Stomach (tissue), 9 donors: ENCODE results near the gene USB1. TPM values are rescaled to one million over a fixed set of nuclear protein-coding genes. Genes with fewer than 3 reads are reported as not detected.

Source experiments
- DNase-seq, 2 donors: peaks; one replicate each; pipeline versions ENCODE4 v3.0.0 to v3.0.0-alpha.2; 2013 to 2019
- H3K27ac ChIP-seq, 5 donors: fragments of 200-600 bp in 4 of 5; sonication (generic) in 4 of 5; one replicate each; pipeline ENCODE4 v1.5.1; 2013 to 2019; ENCODE audit warnings: mild to moderate bottlenecking in 1 of 5, moderate library complexity in 1 of 5
- H3K27me3 ChIP-seq, 3 donors: fragments of 200-600 bp; sonication (generic); one replicate each; pipeline ENCODE4 v1.5.1; 2017 to 2019; ENCODE audit warnings: mixed run types in 1 of 3
- H3K36me3 ChIP-seq, 4 donors: fragments of 200-600 bp; sonication (generic); 1 replicate in 3 of 4; 2 replicates in 1 of 4; pipeline ENCODE4 v1.5.1; 2016 to 2019
- H3K4me1 ChIP-seq, 4 donors: fragments of 200-600 bp; sonication (generic); one replicate each; pipeline ENCODE4 v1.5.1; 2016 to 2019
- H3K4me3 ChIP-seq, 4 donors: fragments of 200-600 bp; sonication (generic) in 3 of 4; one replicate each; pipeline ENCODE4 v1.5.1; 2016 to 2019; ENCODE audit warnings: mild to moderate bottlenecking in 1 of 4
- H3K9me3 ChIP-seq, 4 donors: fragments of 200-600 bp; sonication (generic); one replicate each; pipeline ENCODE4 v1.5.1; 2016 to 2019
- CTCF ChIP-seq, 7 experiments: fragments of 450-650 bp in 4 of 7; fragments of 200-600 bp in 3 of 7; sonication (generic) in 3 of 7; IDR thresholded peaks; one replicate each; pipeline ENCODE4 v1.5.1; 2016 to 2019; ENCODE audit warnings: antibody characterized with exemption in 7 of 7, control low read depth in 2 of 7, mild to moderate bottlenecking in 1 of 7
- EP300 ChIP-seq: sonication (generic); formaldehyde crosslinking; IDR thresholded peaks from one replicate; pipeline ENCODE4 v1.6.1; 2017; ENCODE audit warnings: antibody characterized with exemption
- POLR2A ChIP-seq, 4 donors: fragments of 450-650 bp; IDR thresholded peaks; one replicate each; pipeline ENCODE4 v1.6.1; 2016; ENCODE audit warnings: antibody characterized with exemption in 4 of 4, control low read depth in 2 of 4, mild to moderate bottlenecking in 1 of 4, moderate library complexity in 1 of 4
- POLR2AphosphoS5 ChIP-seq, 3 donors: sonication (generic); formaldehyde crosslinking; IDR thresholded peaks; one replicate each; pipeline ENCODE4 v1.6.1; 2016; ENCODE audit warnings: antibody characterized with exemption in 3 of 3
- WGBS, 5 donors: extraction: QIAGEN DNeasy Blood & Tissue Kit in 3 of 5; methylation state at CpG; one replicate each; pipeline versions ENCODE4 v1.1.5 to v1.1.7; 2013 to 2018; 5-methylcytosine and 5-hydroxymethylcytosine counted together
- intact Hi-C: fragments of 100-400 bp; cut with DNase I; formaldehyde crosslinking; loops from one replicate; pipeline ENCODE4 v1.15.1; 2023; ENCODE audit warnings: low total_unique reads
- polyA plus RNA-seq, 3 donors: library from polyadenylated mRNA; stranded (reverse); fragments of 200-250 nt; gene quantifications; one replicate each; pipeline ENCODE4 v1.2.3, GENCODE V29; 2013
- total RNA-seq, 5 donors: library from RNA; depleted of rRNA; stranded (reverse); fragments of >200 nt; gene quantifications; one replicate each; pipeline versions ENCODE4 v1.1.0 to v1.2.3, GENCODE V29; 2014 to 2016
- donor health status: healthy with polysubstance abuse.
- donor health status: Bipolar disorder and iron deficiency.
- donor health status: healthy.

USB1 gene
- total and polyA plus RNA-seq, 8 donors, result 4.1 to 54.0 (median 23.4) TPM

- no peak overlapping the region for H3K4me3 ChIP-seq
- no peak for TF ChIP-seq POLR2A (IDR thresholded peaks at IDR 0.05)
- no peaks in the 10 kb centered on the region for H3K9me3 ChIP-seq
- WGBS, 5 donors, result 64 to 76% (median 67%) methylated on average over 5 of the region's 5 CpGs
- H3K36me3 ChIP-seq, result no peaks in the 10 kb centered on the region
- DNase-seq, result no peak
- peaks cover 0 to 5% (median 0%) of the 10 kb centered on the region in 3 donors for H3K27me3 ChIP-seq
- no peaks in the 10 kb centered on the region for H3K4me1 ChIP-seq
- intact Hi-C loops, result no loop called here
- H3K27ac ChIP-seq, result no peak overlapping the region
Measured at GRCh38 chr16:58056580-58056979, 55.4 kb downstream of the USB1 start.

- intact Hi-C loops, result no loop called here
- H3K4me3 ChIP-seq, result no peak overlapping the region
- H3K27ac ChIP-seq, result no peak overlapping the region
- DNase-seq, result no peak
- WGBS, 5 donors, result 68 to 84% (median 76%) methylated on average over 5 of the region's 5 CpGs
- peaks cover 0 to 5% (median 0%) of the 10 kb centered on the region in 3 donors for H3K27me3 ChIP-seq
- no peaks in the 10 kb centered on the region for H3K4me1 ChIP-seq
- H3K36me3 ChIP-seq, result no peaks in the 10 kb centered on the region
- no peaks in the 10 kb centered on the region for H3K9me3 ChIP-seq
- TF ChIP-seq EP300, result no peak
- no peak for TF ChIP-seq POLR2A (IDR thresholded peaks at IDR 0.05)
- TF ChIP-seq POLR2AphosphoS5 (IDR thresholded peaks at IDR 0.05), result no peak
Measured at GRCh38 chr16:58057121-58057520, 55.9 kb downstream of the USB1 start.

- H3K4me1 ChIP-seq, result peaks cover 0 to 2% (median 0%) of the 10 kb centered on the region in 4 donors
- H3K4me3 ChIP-seq, result no peak overlapping the region
- H3K36me3 ChIP-seq, result no peaks in the 10 kb centered on the region
- H3K27ac ChIP-seq, result no peak overlapping the region
- H3K9me3 ChIP-seq, result no peaks in the 10 kb centered on the region
- TF ChIP-seq EP300, result no peak
- TF ChIP-seq POLR2A (IDR thresholded peaks at IDR 0.05), result no peak
- no peak for TF ChIP-seq CTCF (IDR thresholded peaks at IDR 0.05)
- TF ChIP-seq POLR2AphosphoS5 (IDR thresholded peaks at IDR 0.05), result no peak
- 70 to 83% (median 74%) methylated on average over 3 of the region's 3 CpGs for WGBS, 5 donors
- intact Hi-C loops, result no loop called here
- DNase-seq, result no peak
- peaks cover 0 to 5% (median 0%) of the 10 kb centered on the region in 3 donors for H3K27me3 ChIP-seq
Measured at GRCh38 chr16:58057784-58058183, 56.6 kb downstream of the USB1 start.

GRCh38 chr16:58062821-58063220 is 61.6 kb downstream of the USB1 start:
- intact Hi-C loops, result no loop called here

DNA sequence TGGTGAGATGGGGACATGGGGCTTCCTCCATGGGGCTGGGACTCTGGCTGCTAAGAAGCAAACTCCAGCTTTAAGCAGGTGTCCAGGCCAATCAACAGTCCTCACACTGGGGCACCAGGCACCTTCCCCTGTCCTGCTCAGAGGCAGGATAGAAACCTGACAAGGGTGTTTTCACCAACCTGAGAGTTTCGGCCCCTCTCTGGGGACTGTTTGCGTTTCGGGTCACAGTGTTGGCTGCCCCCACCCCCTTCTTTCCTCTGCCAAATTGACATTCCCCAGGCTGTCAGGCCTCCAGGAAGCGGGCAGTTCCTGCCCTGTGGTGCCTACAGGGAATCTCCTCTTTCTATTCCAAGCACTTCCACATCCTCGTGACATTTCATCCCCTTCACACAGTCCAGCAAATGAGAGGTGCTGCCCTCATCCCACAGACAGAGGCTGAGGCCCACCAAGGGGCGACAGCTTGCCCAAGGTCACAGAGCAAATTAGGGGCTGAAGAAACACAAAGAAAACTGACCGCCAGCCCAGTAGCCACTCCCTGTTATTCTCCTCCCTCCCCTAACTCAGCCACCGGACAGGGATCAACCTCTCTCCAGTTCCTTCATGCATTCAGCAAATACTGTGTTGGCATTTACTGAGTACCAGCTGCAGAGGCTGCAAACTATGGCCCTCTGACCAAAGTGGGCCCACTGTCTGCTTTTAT is 62.3 kb downstream of the USB1 start:
- intact Hi-C loops, result no loop called here

More at GRCh38 chr16:58062821-58063220, 61.6 kb downstream of the USB1 start:
- H3K27ac ChIP-seq, result no peak overlapping the region
- WGBS, 5 donors, result 77 to 86% (median 81%) methylated on average over 3 to 4 of the region's 4 CpGs
- TF ChIP-seq POLR2A (IDR thresholded peaks at IDR 0.05) (no peak), CTCF (IDR thresholded peaks at IDR 0.05) (no peak)
- peaks cover 4 to 15% (median 6%) of the 10 kb centered on the region in 4 donors for H3K4me1 ChIP-seq
- no peaks in the 10 kb centered on the region for H3K27me3 ChIP-seq
- H3K9me3 ChIP-seq, result no peaks in the 10 kb centered on the region
- H3K4me3 ChIP-seq, result no peak overlapping the region
- DNase-seq, result no peak
- no peaks in the 10 kb centered on the region for H3K36me3 ChIP-seq

More for the DNA sequence above, 62.3 kb downstream of the USB1 start:
- peak in 1 of 2 donors; percentile 35 for DNase-seq
- Histone ChIP-seq H3K36me3 (no peaks in the 10 kb centered on the region), H3K9me3 (no peaks in the 10 kb centered on the region), H3K27ac (peak overlapping the region in 1 of 5 donors; percentile 27), H3K4me3 (no peak overlapping the region), H3K27me3 (no peaks in the 10 kb centered on the region), H3K4me1 (peaks cover 4 to 15% (median 6%) of the 10 kb centered on the region in 4 donors)
- 18 to 52% (median 31%) methylated on average over 8 of the region's 8 CpGs for WGBS, 5 donors
- TF ChIP-seq POLR2A (IDR thresholded peaks at IDR 0.05) (no peak), EP300 (no peak), POLR2AphosphoS5 (IDR thresholded peaks at IDR 0.05) (no peak), CTCF (IDR thresholded peaks at IDR 0.05) (no peak)
